HG02943 (cell line): ENCODE data around the gene TOMM6.
"Not testable (repeated sequence)": the region's sequence is repeated elsewhere in the genome, so short reads cannot be mapped to it uniquely, and the experiment has no call there.

ENCODE experiments used
- ATAC-seq: cut with Tn5 transposase; IDR thresholded peaks from one replicate; pipeline ENCODE4 v1.9.1; 2021; ENCODE audit warnings: mild to moderate bottlenecking, low read depth, moderate library complexity; ENCODE audit not compliant: unreplicated experiment

The TOMM6 gene

GRCh38 chr6:41783106-41783780, 4.3 kb upstream of the TOMM6 start:
- no peak for ATAC-seq

GRCh38 chr6:41784581-41785171, 2.8 kb upstream of the TOMM6 start:
- no peak for ATAC-seq

- ATAC-seq, result no peak
Measured at GRCh38 chr6:41785254-41785653, 2.2 kb upstream of the TOMM6 start.

- ATAC-seq, result no peak
Measured at GRCh38 chr6:41785689-41786450, 1.6 kb upstream of the TOMM6 start.

GRCh38 chr6:41786451-41787218, 859 bp upstream of the TOMM6 start:
- peak; percentile 47 for ATAC-seq

GRCh38 chr6:41789390-41789724, 1.9 kb downstream of the TOMM6 start:
- no peak for ATAC-seq

GRCh38 chr6:41790045-41790444, 2.6 kb downstream of the TOMM6 start:
- ATAC-seq, result no peak

GRCh38 chr6:41791305-41791704, 3.8 kb downstream of the TOMM6 start:
- no peak for ATAC-seq

- ATAC-seq, result no peak
Measured at GRCh38 chr6:41791984-41792383, 4.5 kb downstream of the TOMM6 start.

- ATAC-seq, result no peak
Measured at GRCh38 chr6:41796474-41796873, 9.0 kb downstream of the TOMM6 start.

- no peak for ATAC-seq
Measured at GRCh38 chr6:41798901-41799558, 11.5 kb downstream of the TOMM6 start.

- no peak for ATAC-seq
Measured at GRCh38 chr6:41799559-41799911, 12.0 kb downstream of the TOMM6 start.

GRCh38 chr6:41801380-41801779, 13.9 kb downstream of the TOMM6 start:
- no peak for ATAC-seq

GRCh38 chr6:41805830-41806774, 18.6 kb downstream of the TOMM6 start:
- ATAC-seq, result no peak

- no peak for ATAC-seq
Measured at GRCh38 chr6:41811095-41811494, 23.6 kb downstream of the TOMM6 start.

GRCh38 chr6:41811946-41812345, 24.5 kb downstream of the TOMM6 start:
- ATAC-seq, result not testable (repeated sequence)

- ATAC-seq, result no peak
Measured at GRCh38 chr6:41813469-41813868, 26.0 kb downstream of the TOMM6 start.

GRCh38 chr6:41813956-41814355, 26.5 kb downstream of the TOMM6 start:
- ATAC-seq, result no peak

- ATAC-seq, result no peak
Measured at GRCh38 chr6:41814629-41815028, 27.1 kb downstream of the TOMM6 start.

- ATAC-seq, result no peak
Measured at GRCh38 chr6:41815587-41815986, 28.1 kb downstream of the TOMM6 start.
